H9 (cell line): ENCODE data around the gene CEACAM16. TPM values are rescaled to one million over a fixed set of nuclear protein-coding genes. Genes with fewer than 3 reads are reported as not detected.

Experiments used
- DNase-seq: peaks from one replicate; pipeline ENCODE4 v3.0.0-alpha.2; 2017
- H2AFZ ChIP-seq: one replicate; pipeline ENCODE4 v1.6.1; 2013; ENCODE audit warnings: mild to moderate bottlenecking, low read length, control low read depth, moderate library complexity
- H2AK5ac ChIP-seq: 2 replicates; pipeline ENCODE4 v1.6.1; 2013; ENCODE audit warnings: low read length, control low read depth, mixed read lengths; ENCODE audit not compliant: insufficient read length
- H2BK120ac ChIP-seq: one replicate; pipeline ENCODE4 v1.6.1; 2013; ENCODE audit warnings: low read depth, mild to moderate bottlenecking, low read length, control low read depth, inconsistent platforms; ENCODE audit not compliant: poor library complexity, severe bottlenecking
- H2BK12ac ChIP-seq: 2 replicates; pipeline ENCODE4 v1.6.1; 2013; ENCODE audit warnings: low read length, control low read depth, mixed read lengths, low read depth; ENCODE audit not compliant: insufficient read length
- H2BK15ac ChIP-seq: 2 replicates; pipeline ENCODE4 v1.6.1; 2013; ENCODE audit warnings: low read depth, low read length, control low read depth
- H2BK20ac ChIP-seq: one replicate; pipeline ENCODE4 v1.6.1; 2013; ENCODE audit warnings: low read depth, mild to moderate bottlenecking, low read length, control low read depth, inconsistent platforms; ENCODE audit not compliant: poor library complexity, severe bottlenecking
- H2BK5ac ChIP-seq: 2 replicates; pipeline ENCODE4 v1.6.1; 2013; ENCODE audit warnings: low read length, control low read depth, mixed read lengths; ENCODE audit not compliant: insufficient read length
- H3K14ac ChIP-seq: 2 replicates; pipeline ENCODE4 v1.6.1; 2013; ENCODE audit warnings: low read length, control low read depth; ENCODE audit not compliant: insufficient read depth
- H3K18ac ChIP-seq: 2 replicates; pipeline ENCODE4 v1.6.1; 2013; ENCODE audit warnings: low read depth, mild to moderate bottlenecking, mixed read lengths, low read length, control low read depth; ENCODE audit not compliant: insufficient read length
- H3K23ac ChIP-seq: 2 replicates; pipeline ENCODE4 v1.6.1; 2013; ENCODE audit warnings: low read length, control low read depth, mixed read lengths, low read depth; ENCODE audit not compliant: insufficient read length
- H3K23me2 ChIP-seq: 2 replicates; pipeline ENCODE4 v1.6.1; 2013; ENCODE audit warnings: low read depth, mild to moderate bottlenecking, mixed read lengths, low read length, control low read depth; ENCODE audit not compliant: insufficient read length, poor library complexity, severe bottlenecking
- H3K27ac ChIP-seq: 2 replicates; pipeline ENCODE4 v1.5.1; 2013; ENCODE audit warnings: low read length, control low read depth, mixed read lengths, low read depth; ENCODE audit not compliant: insufficient read length
- H3K27me3 ChIP-seq: 2 replicates; pipeline ENCODE4 v1.6.1; 2013; ENCODE audit warnings: low read length, control low read depth, inconsistent platforms; ENCODE audit not compliant: insufficient read depth
- H3K4ac ChIP-seq: 2 replicates; pipeline ENCODE4 v1.6.1; 2013; ENCODE audit warnings: low read depth, mild to moderate bottlenecking, control low read depth, inconsistent platforms, low read length, moderate library complexity
- H3K4me1 ChIP-seq: 2 replicates; pipeline ENCODE4 v1.6.1; 2013; ENCODE audit warnings: low read length, control low read depth, inconsistent platforms; ENCODE audit not compliant: insufficient read depth
- H3K4me2 ChIP-seq: 2 replicates; pipeline ENCODE4 v1.6.1; 2013; ENCODE audit warnings: low read length, control low read depth, mixed read lengths; ENCODE audit not compliant: insufficient read length, insufficient read depth
- H3K56ac ChIP-seq: 2 replicates; pipeline ENCODE4 v1.6.1; 2013; ENCODE audit warnings: low read depth, mild to moderate bottlenecking, mixed read lengths, low read length, control low read depth; ENCODE audit not compliant: insufficient read length
- H3K79me1 ChIP-seq: 2 replicates; pipeline ENCODE4 v1.6.1; 2013; ENCODE audit warnings: low read depth, mild to moderate bottlenecking, moderate library complexity, low read length, control low read depth, inconsistent platforms; ENCODE audit not compliant: insufficient read depth, poor library complexity, severe bottlenecking
- H3K79me2 ChIP-seq: 2 replicates; pipeline ENCODE4 v1.6.1; 2013; ENCODE audit warnings: low read length, control low read depth, inconsistent platforms; ENCODE audit not compliant: insufficient read depth
- H3K9ac ChIP-seq: 2 replicates; pipeline ENCODE4 v1.6.1; 2013; ENCODE audit warnings: low read length, control low read depth, mixed read lengths; ENCODE audit not compliant: insufficient read length; ENCODE audit errors: extremely low read depth
- H3K9me3 ChIP-seq: one replicate; pipeline ENCODE4 v1.6.1; 2013; ENCODE audit warnings: low read depth, low read length, inconsistent platforms; ENCODE audit not compliant: control insufficient read depth
- H3T11ph ChIP-seq: one replicate; pipeline ENCODE4 v1.6.1; 2013; ENCODE audit warnings: mild to moderate bottlenecking, low read length, control low read depth, inconsistent platforms
- H4K20me1 ChIP-seq: one replicate; pipeline ENCODE4 v1.6.1; 2013; ENCODE audit not compliant: control insufficient read depth, insufficient read length, insufficient read depth
- H4K5ac ChIP-seq: 2 replicates; pipeline ENCODE4 v1.6.1; 2013; ENCODE audit warnings: low read depth, mild to moderate bottlenecking, mixed read lengths, low read length, control low read depth; ENCODE audit not compliant: insufficient read length
- H4K8ac ChIP-seq: replicated peaks from 2 replicates; pipeline ENCODE4 v1.6.1; 2013; ENCODE audit warnings: low read length, control low read depth, mixed read lengths, low read depth; ENCODE audit not compliant: insufficient read length
- H4K91ac ChIP-seq: 2 replicates; pipeline ENCODE4 v1.6.1; 2013; ENCODE audit warnings: low read depth, mild to moderate bottlenecking, moderate library complexity, mixed read lengths, low read length, control low read depth; ENCODE audit not compliant: insufficient read length
- H3K27ac Mint-ChIP-seq, 3 experiments: 2 replicates in 2 of 3; 3 replicates in 1 of 3; pipeline ENCODE4 v1.8.0; 2020 to 2021; ENCODE audit warnings: mixed read lengths in 3 of 3, mild to moderate bottlenecking in 1 of 3, moderate library complexity in 1 of 3
- H3K27me3 Mint-ChIP-seq: 2 replicates; pipeline ENCODE4 v1.8.0; 2021; ENCODE audit warnings: low read depth, mild to moderate bottlenecking, moderate library complexity, mixed read lengths
- H3K36me3 Mint-ChIP-seq, 3 experiments: 2 replicates in 2 of 3; 3 replicates in 1 of 3; pipeline ENCODE4 v1.8.0; 2020 to 2021; ENCODE audit warnings: low read depth in 3 of 3, mixed read lengths in 3 of 3; ENCODE audit not compliant: insufficient read depth in 1 of 3
- H3K4me1 Mint-ChIP-seq, 2 experiments: 2 replicates each; pipeline ENCODE4 v1.8.0; 2020; ENCODE audit warnings: mixed read lengths in 2 of 2
- H3K4me3 Mint-ChIP-seq, 2 experiments: 2 replicates in 1 of 2; 3 replicates in 1 of 2; pipeline ENCODE4 v1.8.0; 2020 to 2021; ENCODE audit warnings: mild to moderate bottlenecking in 2 of 2, mixed read lengths in 2 of 2, moderate library complexity in 1 of 2
- H3K9me3 Mint-ChIP-seq, 2 experiments: 2 replicates in 1 of 2; 3 replicates in 1 of 2; pipeline ENCODE4 v1.8.0; 2020; ENCODE audit warnings: mild to moderate bottlenecking in 2 of 2, mixed read lengths in 2 of 2, moderate library complexity in 1 of 2
- WGBS: extraction: QIAGEN DNeasy Blood & Tissue Kit; methylation state at CpG from one replicate; pipeline ENCODE4 v1.1.7; 2013; ENCODE audit warnings: missing lambda C conversion rate, low lambda C conversion rate, mixed read lengths; ENCODE audit not compliant: insufficient read length; ENCODE audit errors: extremely low coverage; 5-methylcytosine and 5-hydroxymethylcytosine counted together
- total RNA-seq: library from RNA; stranded (reverse); gene quantifications from 2 replicates; pipeline ENCODE4 v1.2.1, GENCODE V29; 2021
- TF ChIP-seq, protein P1 (sequence below): fragments of 200-600 bp; sonication (generic); conservative IDR thresholded peaks from 3 replicates; pipeline ENCODE4 v1.8.0; 2021; ENCODE audit warnings: antibody characterized with exemption, mild to moderate bottlenecking

CEACAM16 gene
- total RNA-seq, 1 experiment from 2014 or later = not detected

DNA sequence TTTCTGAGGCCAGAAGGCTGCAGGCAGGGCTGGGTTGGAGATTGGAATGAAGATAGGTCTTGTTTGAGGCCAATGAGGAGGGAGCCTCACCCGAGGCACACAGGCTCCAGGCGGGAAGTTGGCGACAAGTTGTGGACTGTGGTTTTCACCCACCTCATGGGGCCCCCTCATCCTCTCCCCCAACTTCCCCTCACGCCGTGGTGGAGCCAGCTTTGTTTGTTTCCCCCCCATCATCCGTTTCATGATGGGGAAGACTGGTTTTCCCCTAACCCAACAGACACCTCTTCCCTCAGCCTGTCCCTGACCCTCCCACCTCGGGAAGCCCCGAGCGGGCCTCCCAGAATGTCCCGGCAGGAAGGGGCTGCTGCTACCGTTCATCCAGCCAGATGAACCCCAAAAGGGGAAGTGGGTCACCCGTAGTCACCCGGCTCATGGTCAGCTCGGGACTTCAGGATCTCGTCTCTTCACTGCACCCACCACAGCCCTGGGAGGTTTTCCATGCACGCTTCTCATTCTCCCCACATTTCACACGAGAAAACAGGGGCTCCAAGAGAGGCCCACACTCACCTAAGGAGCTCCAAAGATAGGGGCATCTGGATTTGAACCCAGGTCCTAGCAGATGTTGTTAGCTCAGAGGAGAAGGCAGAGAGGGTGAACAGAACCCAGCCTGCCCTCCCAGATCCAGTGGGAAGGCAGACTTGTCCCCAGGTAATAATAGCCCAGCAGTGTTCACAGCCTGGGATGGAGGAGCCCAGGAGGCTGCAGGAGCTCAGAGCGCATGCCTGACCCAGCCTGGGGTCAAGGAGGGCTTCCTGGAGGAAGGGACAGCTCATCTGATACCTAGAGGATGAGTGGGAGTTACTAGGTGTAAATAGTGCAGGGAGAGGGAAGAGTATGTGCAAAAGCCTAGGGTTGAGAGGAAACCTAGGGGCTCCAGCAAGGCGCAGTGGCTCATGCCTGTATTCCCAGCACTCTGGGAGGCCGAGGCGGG, 23.5 kb downstream of the CEACAM16 start:
- Histone ChIP-seq H4K20me1 (no peaks in the 10 kb centered on the region), H3K23ac (no peak overlapping the region), H2BK120ac (no peak overlapping the region), H2BK15ac (no peak overlapping the region), H3K9me3 (no peaks in the 10 kb centered on the region), H3K14ac (no peak overlapping the region), H3K79me2 (no peaks in the 10 kb centered on the region), H3K4me1 (no peaks in the 10 kb centered on the region; the same call in 1 of the 2 replicates), H3K79me1 (no peaks in the 10 kb centered on the region), H2BK20ac (no peak overlapping the region), H3T11ph (no peak overlapping the region), H3K27me3 (no peaks in the 10 kb centered on the region; the same call in 1 of the 2 replicates), H2AFZ (no peak overlapping the region), H2BK12ac (no peak overlapping the region), H3K27ac (no peak overlapping the region), H3K56ac (no peak overlapping the region), H3K18ac (no peak overlapping the region), H3K4me2 (no peak overlapping the region), H2BK5ac (no peak overlapping the region), H4K8ac (no peak overlapping the region), H4K91ac (no peak overlapping the region), H3K23me2 (no peaks in the 10 kb centered on the region), H3K4ac (no peak overlapping the region), H3K9ac (no peak overlapping the region), H4K5ac (no peak overlapping the region), H2AK5ac (no peak overlapping the region)
- no CpG with 5 or more reads among the region's 21 CpGs for WGBS
- H3K36me3 Mint-ChIP-seq = no peaks in the 10 kb centered on the region; a peak in 1 of 7 replicates
- H3K9me3 Mint-ChIP-seq = no peaks in the 10 kb centered on the region
- H3K27ac Mint-ChIP-seq = no peak overlapping the region; a peak in 1 of 7 replicates
- peaks cover 13% of the 10 kb centered on the region in 2 experiments for H3K4me1 Mint-ChIP-seq
- H3K4me3 Mint-ChIP-seq = no peak overlapping the region
- TF ChIP-seq, protein P1, sequence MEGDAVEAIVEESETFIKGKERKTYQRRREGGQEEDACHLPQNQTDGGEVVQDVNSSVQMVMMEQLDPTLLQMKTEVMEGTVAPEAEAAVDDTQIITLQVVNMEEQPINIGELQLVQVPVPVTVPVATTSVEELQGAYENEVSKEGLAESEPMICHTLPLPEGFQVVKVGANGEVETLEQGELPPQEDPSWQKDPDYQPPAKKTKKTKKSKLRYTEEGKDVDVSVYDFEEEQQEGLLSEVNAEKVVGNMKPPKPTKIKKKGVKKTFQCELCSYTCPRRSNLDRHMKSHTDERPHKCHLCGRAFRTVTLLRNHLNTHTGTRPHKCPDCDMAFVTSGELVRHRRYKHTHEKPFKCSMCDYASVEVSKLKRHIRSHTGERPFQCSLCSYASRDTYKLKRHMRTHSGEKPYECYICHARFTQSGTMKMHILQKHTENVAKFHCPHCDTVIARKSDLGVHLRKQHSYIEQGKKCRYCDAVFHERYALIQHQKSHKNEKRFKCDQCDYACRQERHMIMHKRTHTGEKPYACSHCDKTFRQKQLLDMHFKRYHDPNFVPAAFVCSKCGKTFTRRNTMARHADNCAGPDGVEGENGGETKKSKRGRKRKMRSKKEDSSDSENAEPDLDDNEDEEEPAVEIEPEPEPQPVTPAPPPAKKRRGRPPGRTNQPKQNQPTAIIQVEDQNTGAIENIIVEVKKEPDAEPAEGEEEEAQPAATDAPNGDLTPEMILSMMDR = no peak
- DNase-seq = no peak
- peaks cover 6% of the 10 kb centered on the region for H3K27me3 Mint-ChIP-seq
